ENCODE data around the gene KDELR3.

GRCh38 chr22:38443628-38444521 is 24.0 kb upstream of the KDELR3 start:
- TF ChIP-seq CTCF (IDR thresholded peaks at IDR 0.05) (no peak), POLR2A (IDR thresholded peaks at IDR 0.05) (no peak)

All from upper lobe of left lung (tissue), 4 donors.